SK-N-SH treated with all-trans-retinoic acid at 6 μM for 48 hours (cell line): Measurements from ENCODE around the gene LENG9.

ENCODE experiments used
- ARNTL ChIP-seq: fragments of 450-650 bp; formaldehyde crosslinking; IDR thresholded peaks from 2 replicates; pipeline ENCODE4 v1.5.0; 2020; ENCODE audit warnings: low read depth, mild to moderate bottlenecking, moderate library complexity, borderline replicate concordance
- BACH2 ChIP-seq: fragments of 250-450 bp; sonication (Bioruptor Pico); IDR thresholded peaks from 2 replicates; pipeline ENCODE4 v1.9.0; 2021; ENCODE audit warnings: mild to moderate bottlenecking, borderline replicate concordance
- TCF4 ChIP-seq: fragments of 250-450 bp; sonication (Bioruptor Pico); IDR thresholded peaks from 2 replicates; pipeline ENCODE4 v1.8.0; 2021; ENCODE audit warnings: mild to moderate bottlenecking, moderate library complexity, borderline replicate concordance

DNA sequence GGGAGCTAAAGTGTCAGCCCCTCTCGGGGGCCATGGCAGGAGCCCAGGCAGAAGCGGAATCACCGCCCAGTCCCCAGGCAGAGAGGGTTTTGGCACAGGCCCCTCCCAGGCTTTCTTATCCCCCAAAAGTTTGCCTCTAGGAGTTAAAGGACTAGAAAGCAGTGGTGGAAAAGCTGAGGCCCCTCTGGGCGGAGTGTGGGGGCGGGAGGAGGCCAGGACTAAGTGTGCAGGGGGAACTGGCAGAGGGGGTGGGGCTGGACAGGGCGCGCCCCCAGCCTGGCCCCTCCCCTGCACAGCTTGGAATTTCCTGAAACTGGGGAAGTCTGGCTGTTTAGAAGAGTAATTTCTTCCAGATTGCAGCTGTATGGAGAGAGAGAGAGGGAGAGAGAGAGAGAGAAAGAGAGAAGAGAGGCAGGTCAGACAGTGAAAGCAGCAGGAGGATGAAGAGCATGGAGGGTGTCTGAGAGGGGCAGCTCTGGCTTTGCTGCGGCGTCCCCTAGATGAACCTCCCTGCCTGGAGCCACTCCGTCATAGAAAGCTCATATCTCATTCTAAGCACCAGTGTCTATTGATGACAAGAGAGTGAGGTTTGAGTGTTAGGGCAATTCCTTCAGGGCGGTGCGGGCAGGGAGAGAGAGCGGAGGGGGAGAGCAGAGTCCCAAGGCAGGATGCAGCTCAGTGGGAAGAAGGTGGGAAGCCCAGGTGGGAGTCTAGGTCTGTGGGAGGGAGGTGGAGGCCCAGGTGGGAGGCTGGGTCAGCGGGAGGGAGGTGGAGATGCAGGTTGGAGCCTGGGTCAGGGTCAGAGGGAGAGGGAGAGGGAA lies 9.7 kb upstream of the LENG9 start, which contains the start of gene CDC42EP5:
- TF ChIP-seq TCF4 = no peak
- TF ChIP-seq ARNTL (CRISPR knock-in tag) = no peak
- no peak for TF ChIP-seq BACH2 (CRISPR knock-in tag)
